Measurements from ENCODE around the gene WDR70.
"Not testable (repeated sequence)": the region's sequence is repeated elsewhere in the genome, so short reads cannot be mapped to it uniquely, and the experiment has no call there.

Gene WDR70

GRCh38 chr5:37424441-37424840, 45.3 kb downstream of the WDR70 start:
- Mint-ChIP-seq H3K27ac (no peak overlapping the region), H3K4me3 (no peak overlapping the region), H3K4me1 (no peaks in the 10 kb centered on the region), H3K36me3 (ENCODE audit: low read depth) (peaks cover 34% of the 10 kb centered on the region), H3K27me3 (ENCODE audit: low read depth) (no peaks in the 10 kb centered on the region), H3K9me3 (no peaks in the 10 kb centered on the region)
- TF ChIP-seq, protein P1, sequence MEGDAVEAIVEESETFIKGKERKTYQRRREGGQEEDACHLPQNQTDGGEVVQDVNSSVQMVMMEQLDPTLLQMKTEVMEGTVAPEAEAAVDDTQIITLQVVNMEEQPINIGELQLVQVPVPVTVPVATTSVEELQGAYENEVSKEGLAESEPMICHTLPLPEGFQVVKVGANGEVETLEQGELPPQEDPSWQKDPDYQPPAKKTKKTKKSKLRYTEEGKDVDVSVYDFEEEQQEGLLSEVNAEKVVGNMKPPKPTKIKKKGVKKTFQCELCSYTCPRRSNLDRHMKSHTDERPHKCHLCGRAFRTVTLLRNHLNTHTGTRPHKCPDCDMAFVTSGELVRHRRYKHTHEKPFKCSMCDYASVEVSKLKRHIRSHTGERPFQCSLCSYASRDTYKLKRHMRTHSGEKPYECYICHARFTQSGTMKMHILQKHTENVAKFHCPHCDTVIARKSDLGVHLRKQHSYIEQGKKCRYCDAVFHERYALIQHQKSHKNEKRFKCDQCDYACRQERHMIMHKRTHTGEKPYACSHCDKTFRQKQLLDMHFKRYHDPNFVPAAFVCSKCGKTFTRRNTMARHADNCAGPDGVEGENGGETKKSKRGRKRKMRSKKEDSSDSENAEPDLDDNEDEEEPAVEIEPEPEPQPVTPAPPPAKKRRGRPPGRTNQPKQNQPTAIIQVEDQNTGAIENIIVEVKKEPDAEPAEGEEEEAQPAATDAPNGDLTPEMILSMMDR (IDR thresholded peaks at IDR 0.05; ENCODE audit: unreplicated experiment in 3 of 3), result no peak

DNA sequence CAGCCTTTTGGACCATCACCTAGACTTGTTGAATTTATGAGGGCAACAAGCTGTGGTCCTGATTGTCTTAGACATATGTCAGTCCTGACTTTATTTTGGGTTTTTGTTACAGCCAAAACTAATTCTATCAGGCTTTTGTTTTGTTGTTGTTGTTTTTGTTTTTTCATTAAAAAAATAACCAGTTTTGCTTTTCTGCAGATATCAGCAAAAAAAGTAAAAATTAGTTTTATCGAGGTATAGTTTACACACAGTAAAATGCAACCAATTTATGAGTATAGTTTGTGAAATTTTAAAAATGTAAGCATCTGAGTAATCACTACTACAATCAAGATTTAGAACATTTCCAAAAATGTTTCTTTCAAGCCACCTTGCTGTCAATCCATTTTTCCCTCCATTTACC, 48.9 kb downstream of the WDR70 start:
- peaks cover 35% of the 10 kb centered on the region for H3K36me3 Mint-ChIP-seq (ENCODE audit: low read depth)
- TF ChIP-seq, protein P1 (IDR thresholded peaks at IDR 0.05; ENCODE audit: unreplicated experiment in 3 of 3), result no peak
- H3K9me3 Mint-ChIP-seq, result no peaks in the 10 kb centered on the region
- no peaks in the 10 kb centered on the region for H3K27me3 Mint-ChIP-seq (ENCODE audit: low read depth)
- no peaks in the 10 kb centered on the region for H3K4me1 Mint-ChIP-seq
- H3K4me3 Mint-ChIP-seq, result no peak overlapping the region
- H3K27ac Mint-ChIP-seq, result no peak overlapping the region

- H3K27me3 Mint-ChIP-seq (ENCODE audit: low read depth), result no peaks in the 10 kb centered on the region
Measured at GRCh38 chr5:37435261-37435660, 56.1 kb downstream of the WDR70 start.

DNA sequence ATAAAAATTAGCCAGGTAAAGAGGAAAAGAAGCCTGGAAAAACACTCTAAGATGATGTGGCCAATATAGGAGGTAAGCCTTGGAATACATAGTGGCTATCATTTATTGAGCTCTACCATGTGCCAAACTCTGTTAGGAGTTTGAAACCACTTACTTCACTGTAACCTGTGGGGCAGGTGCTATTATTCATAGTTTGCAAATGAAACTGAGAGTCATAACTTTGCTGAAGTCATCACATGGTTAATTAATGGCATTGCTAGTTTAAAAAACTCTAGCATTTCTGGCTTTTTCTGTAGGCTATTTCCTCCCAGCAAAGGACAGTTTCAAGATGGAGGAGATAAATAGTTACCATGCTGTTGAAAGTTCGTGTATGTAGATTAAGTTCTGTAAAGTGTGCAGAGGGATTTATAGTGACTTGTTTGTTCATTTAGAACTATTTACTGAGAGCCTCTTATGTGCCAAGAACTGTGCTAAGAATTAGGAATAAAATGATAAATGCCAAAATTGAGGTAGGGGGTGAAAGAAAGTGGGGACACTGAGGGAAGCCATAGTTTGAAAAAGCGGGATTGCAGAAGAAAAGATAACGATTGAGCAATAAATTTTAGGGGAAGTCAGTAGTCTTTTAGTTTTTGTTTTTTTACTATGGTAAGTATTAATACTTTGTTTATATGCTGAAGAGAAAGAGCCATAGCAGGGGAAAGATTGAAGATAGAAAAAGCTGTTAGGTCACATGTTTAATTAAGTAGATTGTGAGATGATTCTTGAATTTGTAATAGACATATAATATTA, 57.2 kb downstream of the WDR70 start:
- no peaks in the 10 kb centered on the region for H3K9me3 Mint-ChIP-seq
- peaks cover 6% of the 10 kb centered on the region for H3K4me1 Mint-ChIP-seq
- peaks cover 21% of the 10 kb centered on the region for H3K36me3 Mint-ChIP-seq (ENCODE audit: low read depth)
- H3K27me3 Mint-ChIP-seq (ENCODE audit: low read depth), result no peaks in the 10 kb centered on the region
- no peak overlapping the region for H3K4me3 Mint-ChIP-seq
- TF ChIP-seq, protein P1 (IDR thresholded peaks at IDR 0.05; ENCODE audit: unreplicated experiment in 3 of 3), result no peak
- no peak overlapping the region for H3K27ac Mint-ChIP-seq

More at GRCh38 chr5:37435261-37435660, 56.1 kb downstream of the WDR70 start:
- H3K9me3 Mint-ChIP-seq, result no peaks in the 10 kb centered on the region
- no peak overlapping the region for H3K4me3 Mint-ChIP-seq
- peaks cover 19% of the 10 kb centered on the region for H3K36me3 Mint-ChIP-seq (ENCODE audit: low read depth)
- TF ChIP-seq, protein P1 (IDR thresholded peaks at IDR 0.05; ENCODE audit: unreplicated experiment in 3 of 3), result no peak
- peaks cover 6% of the 10 kb centered on the region for H3K4me1 Mint-ChIP-seq
- no peak overlapping the region for H3K27ac Mint-ChIP-seq

DNA sequence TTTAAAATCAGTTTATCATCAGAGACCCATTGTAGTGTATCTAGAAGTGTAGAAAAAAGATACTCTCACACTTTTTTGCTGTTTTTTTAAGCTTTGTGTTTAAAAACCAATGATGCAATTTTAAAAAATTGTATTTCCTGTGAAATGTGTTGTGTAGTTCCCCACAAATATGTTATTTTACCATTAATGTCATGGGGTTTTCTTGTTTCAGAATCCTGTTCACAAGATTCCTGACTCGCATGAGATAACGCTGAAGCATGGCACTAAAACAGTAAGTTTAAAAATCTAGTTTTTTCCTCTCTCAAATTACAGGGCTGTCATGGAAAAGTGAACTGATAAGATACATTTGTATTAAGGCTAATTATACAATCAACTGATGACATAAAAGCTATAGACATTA, 58.6 kb downstream of the WDR70 start:
- no peaks in the 10 kb centered on the region for H3K27me3 Mint-ChIP-seq (ENCODE audit: low read depth)
- no peak overlapping the region for H3K27ac Mint-ChIP-seq
- no peak overlapping the region for H3K4me3 Mint-ChIP-seq
- H3K9me3 Mint-ChIP-seq, result no peaks in the 10 kb centered on the region
- H3K4me1 Mint-ChIP-seq, result peaks cover 6% of the 10 kb centered on the region
- TF ChIP-seq, protein P1 (IDR thresholded peaks at IDR 0.05; ENCODE audit: unreplicated experiment in 3 of 3), result no peak
- H3K36me3 Mint-ChIP-seq (ENCODE audit: low read depth), result peaks cover 15% of the 10 kb centered on the region

DNA sequence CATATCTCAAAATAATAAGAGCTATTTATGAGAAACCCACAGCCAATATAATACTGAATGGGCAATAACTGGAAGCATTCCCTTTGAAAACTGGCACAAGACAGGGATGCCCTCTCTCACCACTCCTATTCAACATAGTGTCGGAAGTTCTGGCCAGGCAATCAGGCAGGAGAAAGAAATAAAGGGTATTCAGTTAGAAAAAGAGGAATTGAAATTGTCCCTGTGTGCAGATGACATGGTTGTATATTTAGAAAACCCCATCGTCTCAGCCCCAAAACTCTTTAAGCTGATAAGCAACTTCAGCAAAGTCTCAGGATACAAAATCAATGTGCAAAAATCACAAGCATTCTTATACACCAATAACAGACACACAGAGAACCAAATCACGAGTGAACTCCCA, 66.7 kb downstream of the WDR70 start:
- Mint-ChIP-seq H3K9me3 (peaks cover 23% of the 10 kb centered on the region), H3K36me3 (ENCODE audit: low read depth) (peaks cover 66% of the 10 kb centered on the region)
- not testable (repeated sequence) for H3K27ac Mint-ChIP-seq; H3K27me3 Mint-ChIP-seq (ENCODE audit: low read depth); H3K4me1 Mint-ChIP-seq; H3K4me3 Mint-ChIP-seq

Data from nephron (organoid).